GM21825 (cell line): ENCODE measurements around the gene NUMB.

Experiments
- ATAC-seq: cut with Tn5 transposase; IDR thresholded peaks from one replicate; pipeline ENCODE4 v1.9.1; 2021; ENCODE audit warnings: mild to moderate bottlenecking, moderate library complexity; ENCODE audit not compliant: unreplicated experiment

NUMB gene

DNA sequence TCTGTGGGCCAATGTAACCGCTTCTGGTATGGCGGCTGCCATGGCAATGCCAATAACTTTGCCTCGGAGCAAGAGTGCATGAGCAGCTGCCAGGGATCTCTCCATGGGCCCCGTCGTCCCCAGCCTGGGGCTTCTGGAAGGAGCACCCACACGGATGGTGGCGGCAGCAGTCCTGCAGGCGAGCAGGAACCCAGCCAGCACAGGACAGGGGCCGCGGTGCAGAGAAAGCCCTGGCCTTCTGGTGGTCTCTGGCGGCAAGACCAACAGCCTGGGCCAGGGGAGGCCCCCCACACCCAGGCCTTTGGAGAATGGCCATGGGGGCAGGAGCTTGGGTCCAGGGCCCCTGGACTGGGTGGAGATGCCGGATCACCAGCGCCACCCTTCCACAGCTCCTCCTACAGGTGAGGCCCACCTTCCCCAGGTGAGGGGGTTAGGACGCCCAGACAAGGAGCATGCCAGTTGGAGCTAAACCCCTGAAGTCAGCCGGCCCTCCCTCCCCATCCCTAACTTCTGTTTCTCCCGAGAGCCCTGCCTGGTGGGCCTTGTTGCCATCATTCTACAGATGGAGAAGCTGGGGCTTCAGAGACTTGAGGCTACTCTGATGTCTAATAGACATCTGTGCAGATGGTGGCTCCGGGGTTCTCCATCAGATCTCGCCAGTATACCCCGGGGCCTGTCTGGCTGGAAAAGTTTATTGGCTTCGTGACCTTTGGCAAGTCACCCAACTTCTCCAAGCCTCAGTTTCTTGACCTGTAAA, 195.7 kb downstream of the NUMB start:
- no peak for ATAC-seq

GRCh38 chr14:73261520-73262426, 196.6 kb downstream of the NUMB start:
- ATAC-seq = no peak

DNA sequence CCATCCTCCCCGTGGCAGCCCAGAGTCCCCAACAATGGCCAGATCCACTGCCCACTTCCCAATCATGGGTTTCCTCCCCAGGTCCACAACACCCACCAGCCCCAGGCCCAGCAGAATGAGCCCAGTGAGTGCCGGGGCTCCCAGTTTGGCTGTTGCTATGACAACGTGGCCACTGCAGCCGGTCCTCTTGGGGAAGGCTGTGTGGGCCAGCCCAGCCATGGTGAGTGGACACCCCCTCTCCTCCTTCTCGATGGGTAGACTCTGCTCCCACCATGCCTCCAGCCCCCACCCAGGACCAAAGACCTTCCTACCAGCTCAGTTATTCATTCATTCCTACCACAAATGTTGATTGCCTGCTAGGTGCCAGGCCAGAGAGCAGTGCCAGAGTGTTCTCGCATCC, 197.3 kb downstream of the NUMB start:
- no peak for ATAC-seq

DNA sequence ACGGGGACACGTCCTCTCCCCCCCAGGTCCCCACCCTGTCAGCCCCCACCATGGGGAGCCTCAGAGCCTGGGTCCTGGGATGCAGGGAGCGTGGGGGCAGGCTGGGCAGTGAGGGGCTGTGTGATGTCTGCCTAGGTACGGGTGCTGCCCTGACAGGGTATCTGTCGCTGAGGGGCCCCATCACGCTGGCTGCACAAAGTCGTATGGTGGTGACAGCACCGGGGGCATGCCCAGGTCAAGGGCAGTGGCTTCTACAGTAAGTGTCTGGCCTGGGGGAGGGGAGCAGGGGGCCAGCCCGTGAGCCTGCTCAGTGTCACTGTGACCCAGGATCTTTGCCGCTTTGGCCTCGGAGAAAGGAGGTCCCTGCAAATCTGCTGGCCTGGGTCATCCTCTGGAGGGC, 197.8 kb downstream of the NUMB start:
- ATAC-seq = no peak

DNA sequence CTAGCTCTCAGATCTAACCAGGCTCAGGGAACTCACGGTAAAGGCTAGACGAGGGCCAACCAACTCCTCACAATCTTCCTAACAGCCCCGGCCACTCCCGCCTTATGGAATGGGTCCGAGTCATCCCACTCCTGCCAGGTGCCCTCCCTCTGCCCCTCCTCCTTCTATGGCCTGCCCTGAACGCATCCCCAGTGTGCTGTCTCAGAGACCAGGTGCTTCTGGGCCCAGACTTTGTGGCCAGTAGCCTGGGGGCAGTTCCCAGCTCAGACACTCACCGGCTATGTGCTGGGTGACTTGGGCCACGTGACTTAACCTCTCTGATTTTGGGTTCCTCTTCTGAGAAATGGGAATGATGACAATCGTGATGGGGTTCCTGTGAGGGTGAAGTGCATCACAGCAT, 198.5 kb downstream of the NUMB start:
- no peak for ATAC-seq

DNA sequence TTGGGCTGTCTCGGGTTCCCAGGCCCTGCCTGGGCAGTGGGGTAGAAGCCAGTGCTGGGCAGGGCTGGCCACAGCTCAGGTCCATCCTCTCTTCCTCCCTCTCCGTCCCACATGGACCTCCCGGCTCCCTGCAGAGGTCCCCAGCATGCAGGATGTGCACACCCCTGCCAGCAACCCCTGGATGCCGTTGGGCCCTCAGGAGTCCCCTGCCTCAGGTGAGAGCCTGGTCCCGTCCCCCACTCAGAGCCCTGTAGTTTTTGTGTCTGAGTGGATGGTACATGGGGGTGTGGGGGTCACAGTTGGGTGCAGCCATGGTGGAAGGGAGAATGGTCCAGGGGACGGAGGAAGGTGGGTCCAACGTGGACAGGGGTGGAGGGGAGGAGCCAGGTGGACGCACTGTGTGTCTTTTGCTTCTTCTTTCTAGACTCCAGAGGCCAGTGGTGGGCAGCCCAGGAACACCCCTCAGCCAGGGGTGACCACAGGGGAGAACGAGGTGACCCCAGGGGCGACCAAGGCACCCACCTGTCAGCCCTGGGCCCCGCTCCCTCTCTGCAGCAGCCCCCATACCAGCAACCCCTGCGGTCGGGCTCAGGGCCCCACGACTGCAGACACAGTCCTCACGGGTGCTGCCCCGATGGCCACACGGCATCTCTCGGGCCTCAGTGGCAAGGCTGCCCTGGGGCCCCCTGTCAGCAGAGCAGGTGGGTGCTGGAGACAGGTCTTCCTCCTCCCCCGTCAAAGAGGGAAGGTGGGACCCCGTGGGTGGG, 199.3 kb downstream of the NUMB start:
- ATAC-seq = no peak

- no peak for ATAC-seq
Measured at GRCh38 chr14:73258076-73258475, 200.3 kb downstream of the NUMB start.

DNA sequence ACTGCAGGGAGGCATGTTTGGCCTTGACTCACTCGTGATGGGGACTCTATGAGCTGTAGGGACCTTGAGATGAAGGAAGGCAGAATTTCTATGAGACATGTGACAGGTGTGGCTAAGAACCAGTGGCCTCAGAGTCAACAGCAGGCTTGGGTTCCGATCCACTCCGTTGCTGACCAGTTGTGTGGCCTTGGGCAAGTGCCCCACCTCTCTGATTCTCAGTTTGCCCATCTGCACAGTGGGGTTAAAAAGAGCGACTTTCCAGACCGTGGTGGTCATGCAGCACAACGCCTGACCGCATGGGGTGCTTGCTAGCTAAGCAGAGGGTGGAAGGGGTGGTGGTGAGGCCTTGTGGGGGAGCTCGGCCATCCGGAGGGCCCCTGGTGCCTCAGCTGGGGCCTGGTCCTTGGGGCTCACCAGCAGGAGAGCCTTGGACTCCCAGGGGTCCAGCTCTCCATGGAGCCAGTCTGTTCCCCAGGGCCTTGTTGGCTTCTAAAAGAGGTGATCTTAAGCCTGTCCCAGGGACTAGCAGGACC, 202.6 kb downstream of the NUMB start:
- ATAC-seq = no peak

GRCh38 chr14:73255005-73255400, 203.3 kb downstream of the NUMB start:
- ATAC-seq = no peak

DNA sequence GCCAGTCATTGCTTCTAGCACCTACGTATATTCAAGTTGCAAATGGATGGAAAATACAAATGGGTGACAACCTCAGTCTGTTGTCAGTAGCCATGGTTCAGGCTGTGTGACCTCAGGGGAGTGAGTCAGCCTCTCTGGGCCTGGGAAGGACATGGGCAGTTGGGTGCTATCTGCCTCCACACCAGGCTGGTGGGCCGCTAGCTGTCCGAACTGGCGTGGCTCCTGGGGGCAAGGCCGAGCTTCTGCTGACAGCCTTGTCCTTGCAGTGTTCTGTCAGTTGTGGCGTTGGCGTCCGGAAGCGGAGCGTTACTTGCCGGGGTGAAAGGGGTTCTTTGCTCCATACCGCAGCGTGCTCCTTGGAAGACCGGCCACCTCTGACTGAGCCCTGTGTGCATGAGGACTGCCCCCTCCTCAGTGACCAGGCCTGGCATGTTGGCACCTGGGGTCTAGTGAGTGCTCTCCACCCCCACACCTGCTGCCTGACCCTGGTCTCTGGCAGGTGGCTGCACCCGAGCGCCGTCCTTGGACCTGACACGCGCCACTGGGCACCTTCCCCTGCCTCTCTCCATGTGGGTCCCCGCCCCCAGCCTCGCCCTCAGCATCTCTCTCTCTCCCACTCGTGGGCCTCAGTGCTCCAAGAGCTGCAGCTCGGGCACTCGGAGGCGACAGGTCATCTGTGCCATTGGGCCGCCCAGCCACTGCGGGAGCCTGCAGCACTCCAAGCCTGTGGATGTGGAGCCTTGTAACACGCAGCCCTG, 203.9 kb downstream of the NUMB start:
- no peak for ATAC-seq

- ATAC-seq = no peak
Measured at GRCh38 chr14:73253721-73254120, 204.6 kb downstream of the NUMB start.

- ATAC-seq = no peak
Measured at GRCh38 chr14:73253323-73253610, 205.1 kb downstream of the NUMB start.

DNA sequence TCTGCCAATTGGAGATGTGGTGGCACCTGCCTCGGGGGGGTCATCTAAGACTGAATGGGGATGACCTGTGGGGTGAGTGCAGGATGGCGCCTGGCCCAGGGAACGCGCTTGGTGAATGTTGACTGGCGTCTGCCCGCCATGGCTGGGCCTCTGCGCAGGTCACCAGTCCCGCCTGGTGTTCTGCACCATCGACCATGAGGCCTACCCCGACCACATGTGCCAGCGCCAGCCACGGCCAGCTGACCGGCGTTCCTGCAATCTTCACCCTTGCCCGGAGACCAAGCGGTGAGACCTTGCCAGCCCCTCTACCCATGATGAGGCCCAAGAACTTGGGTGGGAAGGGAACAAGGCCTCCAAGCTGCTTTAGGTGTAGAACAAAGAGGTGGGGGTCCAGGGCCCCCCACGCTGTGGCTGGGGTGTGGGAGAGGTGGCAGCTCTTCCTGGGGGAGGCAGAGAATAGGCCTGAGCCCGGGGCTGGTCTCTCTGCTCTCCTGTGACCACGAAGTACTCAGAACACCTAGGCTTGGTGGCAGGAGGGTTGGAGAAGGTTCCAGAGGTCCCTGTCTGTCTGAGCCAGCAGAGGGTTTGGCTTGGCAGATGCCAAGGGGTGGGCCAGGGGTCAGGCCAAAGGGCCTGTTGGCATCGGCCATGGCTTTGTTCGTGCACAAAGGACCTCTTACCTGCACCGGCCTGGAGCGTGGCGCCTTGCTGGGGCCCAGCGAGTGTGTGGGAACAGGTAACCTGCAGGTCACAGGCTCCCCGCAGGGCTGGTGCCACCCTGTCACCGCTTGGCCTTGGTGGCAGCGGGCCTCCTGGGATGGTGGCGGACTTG, 205.6 kb downstream of the NUMB start:
- ATAC-seq = no peak

- no peak for ATAC-seq
Measured at GRCh38 chr14:73251516-73252215, 206.7 kb downstream of the NUMB start.

- no peak for ATAC-seq
Measured at GRCh38 chr14:73250781-73251500, 207.4 kb downstream of the NUMB start.

- ATAC-seq = no peak
Measured at GRCh38 chr14:73250317-73250713, 208.0 kb downstream of the NUMB start.

GRCh38 chr14:73249564-73250316, 208.6 kb downstream of the NUMB start:
- no peak for ATAC-seq

DNA sequence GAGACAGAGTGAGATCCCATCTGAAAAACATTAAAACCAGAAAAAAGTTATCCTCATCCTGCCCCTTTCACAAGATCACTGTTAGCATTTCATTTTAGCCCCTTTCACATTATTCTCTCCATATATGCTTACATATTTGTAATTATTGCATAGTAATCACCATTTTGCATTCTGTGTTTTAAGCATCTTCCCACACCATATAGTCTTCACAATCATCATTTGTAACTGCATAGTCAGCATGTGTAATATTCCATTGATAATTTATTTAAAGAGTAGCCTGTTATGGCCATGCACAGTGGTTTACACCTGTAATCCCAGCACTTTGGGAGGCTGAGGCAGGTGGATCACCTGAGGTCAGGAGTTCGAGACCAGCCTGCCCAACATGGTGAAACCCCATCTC, 209.2 kb downstream of the NUMB start:
- no peak for ATAC-seq
